SU-DHL-6 (cell line): ENCODE data around the gene NTPCR.

Experiments used
- H2AFZ ChIP-seq: fragments of 200-600 bp; sonication (generic); 2 replicates; pipeline ENCODE4 v1.6.1; 2014; ENCODE audit warnings: low read depth, mild to moderate bottlenecking, moderate library complexity, mixed read lengths, antibody characterized with exemption, low read length; ENCODE audit not compliant: severe bottlenecking
- H3F3A ChIP-seq: fragments of 200-600 bp; shearing (Covaris generic); 2 replicates; pipeline ENCODE4 v1.6.0; 2016; ENCODE audit warnings: antibody characterized with exemption, mild to moderate bottlenecking; ENCODE audit not compliant: insufficient read depth
- H3K27ac ChIP-seq: fragments of 200-600 bp; sonication (generic); 2 replicates; pipeline ENCODE4 v1.5.1; 2016; ENCODE audit warnings: low read depth, mild to moderate bottlenecking, low read length, moderate library complexity, mixed read lengths
- H3K27me3 ChIP-seq: fragments of 200-600 bp; sonication (generic), shearing (Covaris generic); 2 replicates; pipeline ENCODE4 v1.6.0; 2014; ENCODE audit warnings: mild to moderate bottlenecking, low read length
- H3K36me3 ChIP-seq: fragments of 200-600 bp; sonication (generic); 2 replicates; pipeline ENCODE4 v1.6.1; 2014; ENCODE audit warnings: mild to moderate bottlenecking, low read length, mixed read lengths
- H3K4me2 ChIP-seq: fragments of 300-600, 200-600 bp; shearing (Covaris generic), sonication (generic); 2 replicates; pipeline ENCODE4 v1.6.0; 2014; ENCODE audit warnings: low read length, low read depth, mild to moderate bottlenecking; ENCODE audit not compliant: poor library complexity, severe bottlenecking
- H3K4me3 ChIP-seq: fragments of 200-600 bp; sonication (generic); 2 replicates; pipeline ENCODE4 v1.5.1; 2014; ENCODE audit warnings: antibody characterized with exemption, low read length, mild to moderate bottlenecking, mixed read lengths; ENCODE audit not compliant: insufficient read depth, poor library complexity, severe bottlenecking
- H3K79me2 ChIP-seq: fragments of 200-600 bp; sonication (generic); 2 replicates; pipeline ENCODE4 v1.6.1; 2014; ENCODE audit warnings: mild to moderate bottlenecking, low read length, moderate library complexity; ENCODE audit not compliant: insufficient read depth
- H3K9ac ChIP-seq: fragments of 200-600 bp; sonication (generic); 2 replicates; pipeline ENCODE4 v1.7.0; 2014; ENCODE audit warnings: mild to moderate bottlenecking, low read length
- H3K9me2 ChIP-seq: fragments of 200-600 bp; sonication (generic); replicated peaks from 2 replicates; pipeline ENCODE4 v1.6.1; 2014; ENCODE audit warnings: low read length; ENCODE audit not compliant: insufficient read depth
- H3K9me3 ChIP-seq: fragments of 200-600 bp; sonication (generic); 2 replicates; pipeline ENCODE4 v1.6.1; 2014; ENCODE audit warnings: low read length, mixed read lengths; ENCODE audit not compliant: insufficient read depth
- H4K20me1 ChIP-seq: fragments of 200-600 bp; sonication (generic); 2 replicates; pipeline ENCODE4 v1.6.1; 2014; ENCODE audit warnings: low read depth, mild to moderate bottlenecking, antibody characterized with exemption, low read length, moderate library complexity, mixed read lengths
- EZH2phosphoT487 ChIP-seq: fragments of 200-600 bp; sonication (generic), shearing (Covaris generic); conservative IDR thresholded peaks from 2 replicates; pipeline ENCODE4 v1.6.1; 2018; ENCODE audit warnings: mild to moderate bottlenecking, antibody characterized with exemption, low read length, moderate library complexity, mixed read lengths
- TF ChIP-seq, protein P1 (sequence below): fragments of 200-600 bp; sonication (generic); IDR thresholded peaks from one replicate; pipeline ENCODE4 v1.5.1; 2017; ENCODE audit warnings: antibody characterized with exemption, mild to moderate bottlenecking, low read length, moderate library complexity; ENCODE audit not compliant: insufficient read depth, poor library complexity, severe bottlenecking

NTPCR gene

GRCh38 chr1:232905331-232906034 is 44.9 kb upstream of the NTPCR start:
- Histone ChIP-seq H3K9me3 (no peaks in the 10 kb centered on the region), H3K36me3 (no peaks in the 10 kb centered on the region), H2AFZ (no peak overlapping the region), H3K27me3 (no peaks in the 10 kb centered on the region), H3K9me2 (peaks cover 3% of the 10 kb centered on the region; the same call in 1 of the 2 replicates), H3F3A (no peaks in the 10 kb centered on the region), H4K20me1 (no peaks in the 10 kb centered on the region), H3K4me3 (no peak overlapping the region), H3K27ac (no peak overlapping the region), H3K9ac (no peak overlapping the region), H3K79me2 (no peaks in the 10 kb centered on the region), H3K4me2 (no peak overlapping the region)
- TF ChIP-seq, protein P1, sequence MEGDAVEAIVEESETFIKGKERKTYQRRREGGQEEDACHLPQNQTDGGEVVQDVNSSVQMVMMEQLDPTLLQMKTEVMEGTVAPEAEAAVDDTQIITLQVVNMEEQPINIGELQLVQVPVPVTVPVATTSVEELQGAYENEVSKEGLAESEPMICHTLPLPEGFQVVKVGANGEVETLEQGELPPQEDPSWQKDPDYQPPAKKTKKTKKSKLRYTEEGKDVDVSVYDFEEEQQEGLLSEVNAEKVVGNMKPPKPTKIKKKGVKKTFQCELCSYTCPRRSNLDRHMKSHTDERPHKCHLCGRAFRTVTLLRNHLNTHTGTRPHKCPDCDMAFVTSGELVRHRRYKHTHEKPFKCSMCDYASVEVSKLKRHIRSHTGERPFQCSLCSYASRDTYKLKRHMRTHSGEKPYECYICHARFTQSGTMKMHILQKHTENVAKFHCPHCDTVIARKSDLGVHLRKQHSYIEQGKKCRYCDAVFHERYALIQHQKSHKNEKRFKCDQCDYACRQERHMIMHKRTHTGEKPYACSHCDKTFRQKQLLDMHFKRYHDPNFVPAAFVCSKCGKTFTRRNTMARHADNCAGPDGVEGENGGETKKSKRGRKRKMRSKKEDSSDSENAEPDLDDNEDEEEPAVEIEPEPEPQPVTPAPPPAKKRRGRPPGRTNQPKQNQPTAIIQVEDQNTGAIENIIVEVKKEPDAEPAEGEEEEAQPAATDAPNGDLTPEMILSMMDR: no peak
- no peak for TF ChIP-seq EZH2phosphoT487

- H3K36me3 ChIP-seq: no peaks in the 10 kb centered on the region
- H3K27ac ChIP-seq: no peak overlapping the region
- no peaks in the 10 kb centered on the region for H4K20me1 ChIP-seq
- no peaks in the 10 kb centered on the region for H3K79me2 ChIP-seq
- H3K4me3 ChIP-seq: no peak overlapping the region
- no peak overlapping the region for H3K9ac ChIP-seq
- H3F3A ChIP-seq: no peaks in the 10 kb centered on the region
- H3K27me3 ChIP-seq: no peaks in the 10 kb centered on the region
- no peak overlapping the region for H2AFZ ChIP-seq
- H3K9me2 ChIP-seq: peaks cover 3% of the 10 kb centered on the region; the same call in 1 of the 2 replicates
- no peaks in the 10 kb centered on the region for H3K9me3 ChIP-seq
- no peak overlapping the region for H3K4me2 ChIP-seq
- no peak for TF ChIP-seq EZH2phosphoT487
- TF ChIP-seq, protein P1: no peak
Observed at GRCh38 chr1:232906441-232906840, 44.0 kb upstream of the NTPCR start.

- Histone ChIP-seq H3K4me3 (no peak overlapping the region), H3K79me2 (no peaks in the 10 kb centered on the region), H3K9ac (no peak overlapping the region), H3K9me2 (peaks cover 3% of the 10 kb centered on the region; the same call in 1 of the 2 replicates), H3K36me3 (no peaks in the 10 kb centered on the region), H3K4me2 (no peak overlapping the region), H3K9me3 (no peaks in the 10 kb centered on the region), H3K27me3 (no peaks in the 10 kb centered on the region), H2AFZ (no peak overlapping the region), H3F3A (no peaks in the 10 kb centered on the region), H3K27ac (no peak overlapping the region), H4K20me1 (no peaks in the 10 kb centered on the region)
- TF ChIP-seq, protein P1: no peak
- no peak for TF ChIP-seq EZH2phosphoT487
Observed at GRCh38 chr1:232908831-232909230, 41.6 kb upstream of the NTPCR start.
